ENCODE data around the gene NCAM2. TPM values are rescaled to one million over a fixed set of nuclear protein-coding genes. Genes with fewer than 3 reads are reported as not detected.

The NCAM2 gene
- total RNA-seq, 4 donors from 2014 or later = 0.67 to 0.95 TPM; not detected in 2

- 76 to 83% methylated on average over 4 of the region's 4 CpGs for WGBS, 2 donors
- Histone ChIP-seq H3K9me3 (no peaks in the 10 kb centered on the region), H3K4me3 (no peak overlapping the region), H3K27ac (no peak overlapping the region), H3K36me3 (no peaks in the 10 kb centered on the region), H3K4me1 (no peaks in the 10 kb centered on the region), H3K27me3 (no peaks in the 10 kb centered on the region)
- TF ChIP-seq, protein P1, sequence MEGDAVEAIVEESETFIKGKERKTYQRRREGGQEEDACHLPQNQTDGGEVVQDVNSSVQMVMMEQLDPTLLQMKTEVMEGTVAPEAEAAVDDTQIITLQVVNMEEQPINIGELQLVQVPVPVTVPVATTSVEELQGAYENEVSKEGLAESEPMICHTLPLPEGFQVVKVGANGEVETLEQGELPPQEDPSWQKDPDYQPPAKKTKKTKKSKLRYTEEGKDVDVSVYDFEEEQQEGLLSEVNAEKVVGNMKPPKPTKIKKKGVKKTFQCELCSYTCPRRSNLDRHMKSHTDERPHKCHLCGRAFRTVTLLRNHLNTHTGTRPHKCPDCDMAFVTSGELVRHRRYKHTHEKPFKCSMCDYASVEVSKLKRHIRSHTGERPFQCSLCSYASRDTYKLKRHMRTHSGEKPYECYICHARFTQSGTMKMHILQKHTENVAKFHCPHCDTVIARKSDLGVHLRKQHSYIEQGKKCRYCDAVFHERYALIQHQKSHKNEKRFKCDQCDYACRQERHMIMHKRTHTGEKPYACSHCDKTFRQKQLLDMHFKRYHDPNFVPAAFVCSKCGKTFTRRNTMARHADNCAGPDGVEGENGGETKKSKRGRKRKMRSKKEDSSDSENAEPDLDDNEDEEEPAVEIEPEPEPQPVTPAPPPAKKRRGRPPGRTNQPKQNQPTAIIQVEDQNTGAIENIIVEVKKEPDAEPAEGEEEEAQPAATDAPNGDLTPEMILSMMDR (IDR thresholded peaks at IDR 0.05) = no peak
- TF ChIP-seq POLR2A (IDR thresholded peaks at IDR 0.05) = no peak
- no peak for DNase-seq
- intact Hi-C loops (cut with DNase I) = no loop called here
Measured at GRCh38 chr21:21019681-21020080, 21.5 kb downstream of the NCAM2 start.

DNA sequence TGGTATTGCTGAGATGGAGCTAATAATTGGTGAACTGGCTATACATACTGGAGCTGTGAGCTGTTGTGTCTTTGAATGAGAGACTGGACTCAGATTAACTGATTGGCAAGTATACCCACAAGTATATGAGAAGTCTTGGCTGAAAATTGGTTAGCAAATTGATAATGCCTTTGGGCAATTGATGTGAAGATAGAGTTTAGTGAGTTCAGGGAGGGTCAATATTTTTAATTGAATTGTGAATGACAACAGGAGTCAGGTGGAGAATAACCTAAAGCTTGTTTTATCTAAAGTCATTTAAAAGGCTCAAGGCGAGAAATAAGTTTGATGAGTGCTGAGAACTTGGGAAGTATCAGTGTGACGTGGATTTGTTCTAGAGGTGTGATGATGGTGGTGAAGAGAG, 27.5 kb downstream of the NCAM2 start:
- no peak for TF ChIP-seq POLR2A (IDR thresholded peaks at IDR 0.05)
- TF ChIP-seq, protein P1 (IDR thresholded peaks at IDR 0.05) = no peak
- Histone ChIP-seq H3K9me3 (no peaks in the 10 kb centered on the region), H3K4me3 (no peak overlapping the region), H3K36me3 (no peaks in the 10 kb centered on the region), H3K4me1 (no peaks in the 10 kb centered on the region), H3K27me3 (no peaks in the 10 kb centered on the region), H3K27ac (no peak overlapping the region)
- intact Hi-C loops (cut with DNase I) = no loop called here
- DNase-seq = no peak
- 80 to 82% methylated on average over 2 of the region's 2 CpGs for WGBS, 2 donors

GRCh38 chr21:21028275-21028820, 30.1 kb downstream of the NCAM2 start:
- intact Hi-C loops (cut with DNase I) = no loop called here
- no peak for DNase-seq

DNA sequence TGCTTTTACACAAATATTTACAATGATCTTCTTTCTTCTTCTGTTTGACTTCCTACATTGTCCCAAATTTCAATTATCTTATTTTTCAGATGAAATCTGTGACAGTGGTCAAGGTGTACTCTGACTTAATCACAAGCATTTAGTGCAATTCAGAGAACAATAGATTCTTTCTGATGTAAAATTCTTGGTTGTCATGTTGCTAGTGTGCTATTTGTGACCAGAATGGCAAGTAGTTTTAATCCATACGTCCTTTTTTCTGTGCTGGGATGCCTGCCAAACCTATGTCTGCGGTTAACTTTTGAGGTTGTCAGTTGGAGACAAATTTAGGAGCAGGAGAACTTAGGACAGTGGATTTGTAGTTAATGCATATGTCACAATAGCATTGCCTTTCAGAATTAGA, 31.0 kb downstream of the NCAM2 start:
- H3K9me3 ChIP-seq = no peaks in the 10 kb centered on the region
- H3K27ac ChIP-seq = no peak overlapping the region
- no peaks in the 10 kb centered on the region for H3K4me1 ChIP-seq
- intact Hi-C loops (cut with DNase I) = no loop called here
- no peaks in the 10 kb centered on the region for H3K27me3 ChIP-seq
- TF ChIP-seq, protein P1 (IDR thresholded peaks at IDR 0.05) = no peak
- no peak for TF ChIP-seq POLR2A (IDR thresholded peaks at IDR 0.05)
- H3K36me3 ChIP-seq = no peaks in the 10 kb centered on the region
- DNase-seq = no peak
- 14 to 25% methylated on average over 2 of the region's 2 CpGs for WGBS, 2 donors
- no peak overlapping the region for H3K4me3 ChIP-seq

More at GRCh38 chr21:21028275-21028820, 30.1 kb downstream of the NCAM2 start:
- no peak overlapping the region for H3K27ac ChIP-seq
- H3K9me3 ChIP-seq = no peaks in the 10 kb centered on the region
- H3K36me3 ChIP-seq = no peaks in the 10 kb centered on the region
- H3K4me3 ChIP-seq = no peak overlapping the region
- WGBS, 2 donors = 51 to 52% methylated on average over 5 of the region's 5 CpGs
- no peaks in the 10 kb centered on the region for H3K4me1 ChIP-seq
- TF ChIP-seq POLR2A (IDR thresholded peaks at IDR 0.05) = no peak
- TF ChIP-seq, protein P1 (IDR thresholded peaks at IDR 0.05) = no peak
- H3K27me3 ChIP-seq = no peaks in the 10 kb centered on the region

DNA sequence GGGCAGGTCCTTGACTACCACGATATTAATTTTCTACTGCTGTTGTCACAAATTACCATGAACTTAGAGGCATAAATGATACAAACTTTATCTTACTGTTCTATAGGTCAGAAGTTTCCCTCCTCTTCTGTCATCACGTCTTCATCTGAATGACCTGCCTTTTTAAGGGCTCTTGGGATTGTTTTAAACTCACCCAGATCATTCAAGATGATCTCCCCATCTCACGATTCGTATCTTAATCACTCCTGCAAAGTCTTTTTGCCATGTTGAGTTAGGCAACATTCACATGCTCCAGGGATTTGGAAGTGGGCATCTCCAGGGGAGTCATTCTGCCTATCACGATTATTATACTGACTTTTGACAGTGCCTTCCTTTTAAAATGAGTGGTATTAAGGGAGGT, 32.1 kb downstream of the NCAM2 start:
- TF ChIP-seq POLR2A (IDR thresholded peaks at IDR 0.05) = no peak
- TF ChIP-seq, protein P1 (IDR thresholded peaks at IDR 0.05) = no peak
- 67 to 78% methylated on average over 5 of the region's 5 CpGs for WGBS, 2 donors
- intact Hi-C loops (cut with DNase I) = no loop called here
- Histone ChIP-seq H3K36me3 (no peaks in the 10 kb centered on the region), H3K4me1 (no peaks in the 10 kb centered on the region), H3K27ac (no peak overlapping the region), H3K4me3 (no peak overlapping the region), H3K9me3 (no peaks in the 10 kb centered on the region), H3K27me3 (no peaks in the 10 kb centered on the region)
- no peak for DNase-seq

Data from esophagus squamous epithelium (tissue), 5 donors.